ENCODE measurements around the gene NPR1. TPM values are rescaled to one million over a fixed set of nuclear protein-coding genes. Genes with fewer than 3 reads are reported as not detected.
"Not testable (repeated sequence)": the region's sequence is repeated elsewhere in the genome, so short reads cannot be mapped to it uniquely, and the experiment has no call there.

The NPR1 gene
- total RNA-seq, 2 experiments from 2014 or later, result not detected

GRCh38 chr1:153671628-153672353 lies 6.7 kb upstream of the NPR1 start:
- Histone ChIP-seq H3K27ac (ENCODE audit: low read depth in 1 of 2, low read length in 2 of 2) (peak overlapping the region; percentile 89), H3K4me3 (ENCODE audit: low read length) (peak overlapping the region; percentile 79), H3K36me3 (ENCODE audit: insufficient read depth, low read length) (peaks cover 32% of the 10 kb centered on the region), H3K4me1 (ENCODE audit: insufficient read depth, low read length) (peaks cover 36% of the 10 kb centered on the region)
- Mint-ChIP-seq H3K36me3 (ENCODE audit: low read depth) (peaks cover 19% of the 10 kb centered on the region), H3K4me1 (ENCODE audit: low read depth) (peaks cover 25% of the 10 kb centered on the region)
- ATAC-seq (ENCODE audit: poor library complexity) (peak; percentile 28), DNase-seq (peak in 12 of 14 experiments; percentile 20 to 73 (median 38))
- H3K4me3 Mint-ChIP-seq; H3K9me3 ChIP-seq (ENCODE audit: control insufficient read depth in 1 of 2, insufficient read depth in 1 of 2, low read length in 2 of 2); H3K27me3 ChIP-seq (ENCODE audit: control insufficient read depth in 1 of 2, insufficient read depth in 2 of 2, low read length in 2 of 2); H3K9me3 Mint-ChIP-seq; H3K27me3 Mint-ChIP-seq; H3K27ac Mint-ChIP-seq: not testable (repeated sequence)
- CTCF ChIA-PET, result interaction anchor here (0.5 to 1.5 kb wide), 7 partner anchors 10 to 298 kb away, joined by 3 to 4 read pairs (median 3); partner anchors contain the start of gene INTS3
- TF ChIP-seq CTCF (IDR thresholded peaks at IDR 0.05), result peak; percentile 14
- intact Hi-C loops (cut with DNase I, micrococcal nuclease), result loop anchor here (1.0 to 10.0 kb wide), 8 partner anchors 13 to 321 kb away; partner anchors contain the start of genes CHTOP (in 2 of the 2), RPS27 (in 2 of the 2), GATAD2B (in 1 of the 2) and INTS3 (in 1 of the 2)
- POLR2A ChIA-PET, result interaction anchor here (0.6 to 2.9 kb wide), 19 partner anchors 10 to 1601 kb away, joined by 3 to 35 read pairs (median 4); partner anchors contain the start of genes CHTOP, INTS3, JTB and RPS27

DNA sequence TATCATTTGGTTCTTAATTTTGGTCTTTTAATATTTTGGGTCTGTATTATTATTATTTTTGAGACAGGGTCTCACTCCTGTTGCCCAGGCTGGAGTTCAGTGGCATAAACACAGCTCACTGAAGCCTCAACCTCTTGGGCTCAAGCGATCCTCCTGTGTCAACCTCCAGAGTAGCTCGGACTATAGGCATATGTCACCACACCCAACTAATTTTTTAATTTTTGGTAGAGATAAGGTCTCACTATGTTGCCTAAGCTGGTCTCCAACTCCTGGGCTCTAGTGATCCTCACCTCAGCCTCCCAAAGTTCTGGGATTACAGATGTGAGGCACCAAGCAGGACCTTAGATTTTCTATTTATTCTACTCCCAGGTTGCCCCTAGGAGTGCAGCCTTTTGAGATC lies 5.0 kb upstream of the NPR1 start:
- H3K9me3 ChIP-seq (ENCODE audit: control insufficient read depth in 1 of 2, insufficient read depth in 1 of 2, low read length in 2 of 2), result no peaks in the 10 kb centered on the region
- Mint-ChIP-seq H3K4me1 (ENCODE audit: low read depth) (peaks cover 26% of the 10 kb centered on the region), H3K27ac (no peak overlapping the region), H3K27me3 (peaks cover 21% of the 10 kb centered on the region), H3K36me3 (ENCODE audit: low read depth) (peaks cover 2% of the 10 kb centered on the region), H3K9me3 (no peaks in the 10 kb centered on the region), H3K4me3 (peak overlapping the region; percentile 47)
- peaks cover 44% of the 10 kb centered on the region for H3K4me1 ChIP-seq (ENCODE audit: insufficient read depth, low read length)
- no peak overlapping the region for H3K4me3 ChIP-seq (ENCODE audit: low read length)
- no peak for TF ChIP-seq CTCF (IDR thresholded peaks at IDR 0.05)
- no peak overlapping the region for H3K27ac ChIP-seq (ENCODE audit: low read depth in 1 of 2, low read length in 2 of 2)
- intact Hi-C loops (cut with DNase I, micrococcal nuclease), result loop anchor here (2.0 to 10.0 kb wide), 5 partner anchors 55 to 319 kb away; partner anchors contain the start of genes GATAD2B (in 1 of the 2), INTS3 (in 1 of the 2), RPS27 (in 1 of the 2) and S100A6 (in 1 of the 2)
- peaks cover 14% of the 10 kb centered on the region for H3K36me3 ChIP-seq (ENCODE audit: insufficient read depth, low read length)
- H3K27me3 ChIP-seq (ENCODE audit: control insufficient read depth in 1 of 2, insufficient read depth in 2 of 2, low read length in 2 of 2), result peaks cover 8 to 11% of the 10 kb centered on the region in 2 experiments
- ChIA-PET CTCF (no interaction called here), POLR2A (no interaction called here)
- DNase-seq, result no peak
- ATAC-seq (ENCODE audit: poor library complexity), result no peak

DNA sequence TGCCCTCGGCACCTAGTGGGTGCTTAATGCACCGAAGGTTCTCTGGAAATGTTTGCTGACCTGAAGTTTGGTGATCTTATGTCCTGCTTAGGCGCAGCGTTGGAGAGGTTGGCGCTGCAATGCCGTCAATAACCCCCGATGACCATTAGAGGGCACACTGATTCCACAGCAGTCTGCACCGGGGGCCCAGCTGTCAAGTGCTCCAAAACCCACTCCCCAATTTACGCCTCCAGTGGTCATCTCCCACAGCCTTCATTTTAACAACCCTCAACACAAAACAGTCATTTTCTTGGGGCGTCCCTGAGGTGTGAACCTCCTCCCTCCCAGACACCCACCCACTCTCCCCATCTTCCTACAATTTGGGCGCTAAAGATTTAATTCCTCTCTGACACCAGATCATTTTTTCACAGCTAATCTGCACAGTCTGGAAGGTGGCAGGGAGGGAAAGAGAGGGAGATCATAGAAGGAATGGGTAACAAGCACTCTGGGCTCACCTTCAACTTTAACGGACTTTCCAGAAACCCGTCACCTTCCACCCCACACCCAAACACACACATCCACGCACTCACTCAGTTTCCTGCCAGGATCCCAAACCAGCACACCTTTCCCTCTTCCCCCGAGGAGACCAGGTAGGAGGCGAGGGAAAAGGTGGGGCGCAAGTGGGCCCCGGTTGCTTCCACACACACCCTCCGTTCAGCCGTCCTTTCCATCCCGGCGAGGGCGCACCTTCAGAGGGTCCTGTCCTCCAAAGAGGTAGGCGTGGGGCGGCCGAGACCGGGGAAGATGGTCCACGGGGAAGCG lies 570 bp upstream of the NPR1 start:
- POLR2A ChIA-PET, result interaction anchor here (1.4 to 2.7 kb wide), 2 partner anchors 44 to 49 kb away, joined by 4 to 12 read pairs; partner anchors contain the start of genes CHTOP and INTS3
- Histone ChIP-seq H3K27me3 (ENCODE audit: control insufficient read depth in 1 of 2, insufficient read depth in 2 of 2, low read length in 2 of 2) (peaks cover 30 to 35% of the 10 kb centered on the region in 2 experiments), H3K9me3 (ENCODE audit: control insufficient read depth in 1 of 2, insufficient read depth in 1 of 2, low read length in 2 of 2) (no peaks in the 10 kb centered on the region), H3K36me3 (ENCODE audit: insufficient read depth, low read length) (no peaks in the 10 kb centered on the region), H3K4me1 (ENCODE audit: insufficient read depth, low read length) (peaks cover 25% of the 10 kb centered on the region), H3K27ac (ENCODE audit: low read depth in 1 of 2, low read length in 2 of 2) (no peak overlapping the region), H3K4me3 (ENCODE audit: low read length) (peak overlapping the region; percentile 36)
- peak; percentile 73 for TF ChIP-seq CTCF (IDR thresholded peaks at IDR 0.05)
- CTCF ChIA-PET, result interaction anchor here (0.6 to 1.4 kb wide), 7 partner anchors 8 to 145 kb away, joined by 3 to 12 read pairs (median 3); no protein-coding TSS in a partner anchor
- ATAC-seq (ENCODE audit: poor library complexity) (peak; percentile 51), DNase-seq (peak in 13 of 14 experiments; percentile 22 to 74 (median 38))
- intact Hi-C loops (cut with DNase I, micrococcal nuclease), result loop anchor here (1.0 to 10.0 kb wide), 4 partner anchors 71 to 307 kb away; partner anchors contain the start of gene GATAD2B (in 1 of the 2)
- H3K4me3 Mint-ChIP-seq, result peak overlapping the region; percentile 71
- H3K4me1 Mint-ChIP-seq (ENCODE audit: low read depth), result peaks cover 20% of the 10 kb centered on the region
- H3K36me3 Mint-ChIP-seq (ENCODE audit: low read depth), result no peaks in the 10 kb centered on the region
- no peak overlapping the region for H3K27ac Mint-ChIP-seq
- H3K9me3 Mint-ChIP-seq, result no peaks in the 10 kb centered on the region
- H3K27me3 Mint-ChIP-seq, result peaks cover 57% of the 10 kb centered on the region

Measured in CD4-positive, alpha-beta T cell (primary cell).